SK-N-MC (cell line): Measurements from ENCODE around the gene PPEF2.

Source experiments
- EZH2 ChIP-seq: fragments of 200-600 bp; sonication (generic); IDR thresholded peaks from one replicate; pipeline ENCODE4 v1.6.1; 2017; ENCODE audit warnings: antibody characterized with exemption
- FOXP2 ChIP-seq: optimal IDR thresholded peaks from 2 replicates; pipeline ENCODE3; 2011; ENCODE audit warnings: mild to moderate bottlenecking, moderate library complexity; ENCODE audit not compliant: insufficient read depth; ENCODE audit errors: extremely low read length, control extremely low read depth
- POLR2AphosphoS5 ChIP-seq: IDR thresholded peaks from 2 replicates; pipeline ENCODE4 v1.6.1; 2012; ENCODE audit warnings: mild to moderate bottlenecking, low read depth, low read length, borderline replicate concordance

DNA sequence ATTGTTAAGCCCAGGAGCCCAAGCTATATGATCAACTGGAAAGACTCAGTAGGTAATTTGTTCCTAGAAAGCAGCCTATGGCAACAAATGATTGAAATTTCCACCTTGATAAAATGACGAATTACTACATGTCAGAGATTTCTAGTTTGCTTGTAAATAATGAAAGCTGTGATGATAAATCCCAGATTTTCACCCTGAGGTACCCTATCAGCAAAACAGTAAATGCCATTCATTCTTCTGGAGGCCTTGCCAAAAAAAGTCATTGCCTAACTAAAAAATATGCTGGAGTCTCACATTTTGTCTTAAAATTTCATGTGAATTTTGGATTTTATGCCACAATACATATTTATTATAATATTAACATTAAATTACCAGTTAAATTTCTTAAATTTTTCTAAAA is 71.3 kb downstream of the PPEF2 start:
- TF ChIP-seq POLR2AphosphoS5 (no peak), EZH2 (no peak), FOXP2 (no peak)
